HEK293T (cell line): Measurements from ENCODE around the gene TCERG1L.

ENCODE experiments used
- ARNT ChIP-seq: fragments of 450-650 bp; IDR thresholded peaks from 2 replicates; pipeline ENCODE4 v1.6.1; 2017; ENCODE audit warnings: mild to moderate bottlenecking
- BHLHE40 ChIP-seq: fragments of 450-650 bp; IDR thresholded peaks from 2 replicates; pipeline ENCODE4 v1.6.1; 2016; ENCODE audit warnings: mild to moderate bottlenecking, moderate library complexity, borderline replicate concordance
- CTBP1 ChIP-seq: fragments of 450-650 bp; IDR thresholded peaks from 2 replicates; pipeline ENCODE4 v1.6.1; 2016; ENCODE audit warnings: borderline replicate concordance
- FOXA1 ChIP-seq: fragments of 450-650 bp; IDR thresholded peaks from 2 replicates; pipeline ENCODE4 v1.6.1; 2016; ENCODE audit warnings: mild to moderate bottlenecking
- FOXK2 ChIP-seq: fragments of 450-650 bp; IDR thresholded peaks from 2 replicates; pipeline ENCODE4 v1.6.1; 2016; ENCODE audit warnings: mild to moderate bottlenecking
- FOXM1 ChIP-seq: fragments of 450-650 bp; IDR thresholded peaks from 2 replicates; pipeline ENCODE4 v1.6.1; 2017; ENCODE audit warnings: mild to moderate bottlenecking, borderline replicate concordance
- LEF1 ChIP-seq: fragments of 450-650 bp; IDR thresholded peaks from 2 replicates; pipeline ENCODE4 v1.6.1; 2017; ENCODE audit warnings: mild to moderate bottlenecking, borderline replicate concordance
- NFRKB ChIP-seq: fragments of 450-650 bp; IDR thresholded peaks from 2 replicates; pipeline ENCODE4 v1.6.1; 2016; ENCODE audit warnings: mild to moderate bottlenecking, moderate library complexity
- SP1 ChIP-seq: fragments of 450-650 bp; IDR thresholded peaks from 2 replicates; pipeline ENCODE4 v1.6.1; 2017
- SUZ12 ChIP-seq: fragments of 450-650 bp; IDR thresholded peaks from 2 replicates; pipeline ENCODE4 v1.6.1; 2016; ENCODE audit warnings: mild to moderate bottlenecking
- ZNF384 ChIP-seq: fragments of 450-650 bp; IDR thresholded peaks from 2 replicates; pipeline ENCODE4 v1.6.1; 2016

- TF ChIP-seq ARNT (no peak), FOXA1 (no peak), SP1 (no peak), CTBP1 (no peak), LEF1 (no peak), ZNF384 (no peak), FOXK2 (no peak), FOXM1 (no peak), SUZ12 (no peak), BHLHE40 (no peak), NFRKB (no peak)
These were observed 115.2 kb downstream of the TCERG1L start for GRCh38 chr10:131196176-131196885.
